Ovary (tissue), 3 donors: Measurements from ENCODE around the gene NPSR1.

ENCODE experiments used
- CTCF ChIP-seq, 3 donors: fragments of 450-650 bp in 2 of 3; fragments of 200-600 bp in 1 of 3; IDR thresholded peaks; one replicate each; pipeline versions ENCODE4 v1.5.1 to v1.8.0; 2016 to 2022; ENCODE audit warnings: antibody characterized with exemption in 3 of 3, mild to moderate bottlenecking in 1 of 3
- POLR2A ChIP-seq: fragments of 450-650 bp; IDR thresholded peaks from one replicate; pipeline ENCODE4 v1.6.1; 2017; ENCODE audit warnings: antibody characterized with exemption, mild to moderate bottlenecking, moderate library complexity
- donor health status: DM: no; HTN: no; CAD: no.

- no peak for TF ChIP-seq CTCF (IDR thresholded peaks at IDR 0.05)
- TF ChIP-seq POLR2A: no peak
These were observed 99.6 kb downstream of the NPSR1 start for GRCh38 chr7:34757570-34758110.
